Measurements from ENCODE around the gene MREG. TPM values are rescaled to one million over a fixed set of nuclear protein-coding genes. Genes with fewer than 3 reads are reported as not detected.
"Not testable (repeated sequence)": the region's sequence is repeated elsewhere in the genome, so short reads cannot be mapped to it uniquely, and the experiment has no call there.

Gene MREG
- polyA plus RNA-seq, 1 experiment, result 2.6 TPM

GRCh38 chr2:215998636-215999035, 14.7 kb downstream of the MREG start:
- no peaks in the 10 kb centered on the region for H3K27me3 ChIP-seq (ENCODE audit: control insufficient read depth, insufficient read depth, low read length)
- CTCF ChIA-PET, result interaction anchor here (1.4 kb wide), 1 partner anchor 49 kb away, joined by 4 read pairs; no protein-coding TSS in a partner anchor
- H3K4me3 ChIP-seq (ENCODE audit: low read depth, low read length), result no peak overlapping the region
- DNase-seq (ENCODE audit: low read depth, low spot score), result no peak
- TF ChIP-seq CTCF (IDR thresholded peaks at IDR 0.05; ENCODE audit: low read depth, low read length), result no peak
- POLR2A ChIA-PET, result no interaction called here
- no peaks in the 10 kb centered on the region for H3K9me3 ChIP-seq (ENCODE audit: control insufficient read depth, insufficient read depth, low read length)
- no peak overlapping the region for H3K27ac ChIP-seq (ENCODE audit: low read depth, low read length)

- CTCF ChIA-PET, result interaction anchor here (0.8 kb wide), 1 partner anchor 17 kb away, joined by 3 read pairs; the partner anchor contains the start of gene MREG
- H3K27me3 ChIP-seq (ENCODE audit: control insufficient read depth, insufficient read depth, low read length), result no peaks in the 10 kb centered on the region
- no peak overlapping the region for H3K4me3 ChIP-seq (ENCODE audit: low read depth, low read length)
- no peak overlapping the region for H3K27ac ChIP-seq (ENCODE audit: low read depth, low read length)
- TF ChIP-seq CTCF (IDR thresholded peaks at IDR 0.05; ENCODE audit: low read depth, low read length), result no peak
- H3K9me3 ChIP-seq (ENCODE audit: control insufficient read depth, insufficient read depth, low read length), result no peaks in the 10 kb centered on the region
- no peak for DNase-seq (ENCODE audit: low read depth, low spot score)
- POLR2A ChIA-PET, result no interaction called here
Observed at GRCh38 chr2:215997219-215997618, 16.1 kb downstream of the MREG start.

GRCh38 chr2:215994911-215995310, 18.4 kb downstream of the MREG start:
- no peak for DNase-seq (ENCODE audit: low read depth, low spot score)

GRCh38 chr2:215988556-215989207, 24.7 kb downstream of the MREG start:
- POLR2A ChIA-PET; H3K27me3 ChIP-seq (ENCODE audit: control insufficient read depth, insufficient read depth, low read length); DNase-seq (ENCODE audit: low read depth, low spot score); H3K9me3 ChIP-seq (ENCODE audit: control insufficient read depth, insufficient read depth, low read length); CTCF ChIA-PET; H3K27ac ChIP-seq (ENCODE audit: low read depth, low read length); H3K4me3 ChIP-seq (ENCODE audit: low read depth, low read length): not testable (repeated sequence)

More at GRCh38 chr2:215994911-215995310, 18.4 kb downstream of the MREG start:
- Histone ChIP-seq H3K4me3 (ENCODE audit: low read depth, low read length) (no peak overlapping the region), H3K9me3 (ENCODE audit: control insufficient read depth, insufficient read depth, low read length) (no peaks in the 10 kb centered on the region), H3K27me3 (ENCODE audit: control insufficient read depth, insufficient read depth, low read length) (no peaks in the 10 kb centered on the region), H3K27ac (ENCODE audit: low read depth, low read length) (no peak overlapping the region)
- ChIA-PET CTCF (no interaction called here), POLR2A (no interaction called here)
- no peak for TF ChIP-seq CTCF (IDR thresholded peaks at IDR 0.05; ENCODE audit: low read depth, low read length)

- no peak for DNase-seq (ENCODE audit: low read depth, low spot score)
- H3K27ac ChIP-seq (ENCODE audit: low read depth, low read length), result no peak overlapping the region
- H3K4me3 ChIP-seq (ENCODE audit: low read depth, low read length), result no peak overlapping the region
- POLR2A ChIA-PET, result no interaction called here
- CTCF ChIA-PET, result interaction anchor here (1.3 to 2.5 kb wide), 2 partner anchors 28 to 38 kb away, joined by 3 to 7 read pairs; no protein-coding TSS in a partner anchor
- TF ChIP-seq CTCF (IDR thresholded peaks at IDR 0.05; ENCODE audit: low read depth, low read length), result no peak
- H3K27me3 ChIP-seq (ENCODE audit: control insufficient read depth, insufficient read depth, low read length), result no peaks in the 10 kb centered on the region
- H3K9me3 ChIP-seq (ENCODE audit: control insufficient read depth, insufficient read depth, low read length), result no peaks in the 10 kb centered on the region; the same call in 1 of the 2 replicates
Observed at GRCh38 chr2:215985257-215985656, 28.1 kb downstream of the MREG start.

All from AG04450 (cell line).